Activated CD4-positive, alpha-beta T cell treated with anti-CD3 and anti-CD28 coated beads for 4 hours (primary cell): ENCODE measurements around the gene LRP1.
A peak's percentile ranks its signal among the peaks of the same experiment; 100 is the strongest.

ENCODE experiments used
- DNase-seq, 2 donors: peaks; one replicate each; pipeline ENCODE4 v3.0.0-alpha.2; 2020

The LRP1 gene

GRCh38 chr12:57198329-57198728, 70.0 kb downstream of the LRP1 start:
- no peak for DNase-seq

GRCh38 chr12:57199191-57199590, 70.9 kb downstream of the LRP1 start:
- no peak for DNase-seq

- no peak for DNase-seq
Measured at GRCh38 chr12:57200497-57200896, 72.2 kb downstream of the LRP1 start.

GRCh38 chr12:57201219-57201618, 72.9 kb downstream of the LRP1 start:
- DNase-seq = no peak

- no peak for DNase-seq
Measured at GRCh38 chr12:57201631-57202030, 73.3 kb downstream of the LRP1 start.

GRCh38 chr12:57202321-57202720, 74.0 kb downstream of the LRP1 start:
- DNase-seq = no peak

- no peak for DNase-seq
Measured at GRCh38 chr12:57203201-57203600, 74.9 kb downstream of the LRP1 start.

GRCh38 chr12:57203791-57204190, 75.5 kb downstream of the LRP1 start:
- DNase-seq = no peak

- DNase-seq = no peak
Measured at GRCh38 chr12:57204454-57204853, 76.2 kb downstream of the LRP1 start.

- DNase-seq = no peak
Measured at GRCh38 chr12:57205186-57205585, 76.9 kb downstream of the LRP1 start.

- no peak for DNase-seq
Measured at GRCh38 chr12:57205931-57206330, 77.6 kb downstream of the LRP1 start.

GRCh38 chr12:57207731-57208630, 79.7 kb downstream of the LRP1 start:
- DNase-seq = no peak

GRCh38 chr12:57208631-57209282, 80.5 kb downstream of the LRP1 start:
- DNase-seq = no peak

GRCh38 chr12:57209916-57210315, 81.6 kb downstream of the LRP1 start:
- no peak for DNase-seq

GRCh38 chr12:57210461-57210860, 82.2 kb downstream of the LRP1 start:
- DNase-seq = no peak

- DNase-seq = no peak
Measured at GRCh38 chr12:57210926-57211692, 82.8 kb downstream of the LRP1 start.

- DNase-seq = no peak
Measured at GRCh38 chr12:57211791-57212700, 83.8 kb downstream of the LRP1 start.

GRCh38 chr12:57212701-57213057, 84.4 kb downstream of the LRP1 start:
- no peak for DNase-seq

- DNase-seq = peak; percentile 77 to 86
Measured at GRCh38 chr12:57213058-57213715, 84.9 kb downstream of the LRP1 start.

- DNase-seq = no peak
Measured at GRCh38 chr12:57213763-57214397, 85.6 kb downstream of the LRP1 start.

GRCh38 chr12:57214398-57214781, 86.1 kb downstream of the LRP1 start:
- peak; percentile 66 to 74 for DNase-seq
